T-helper 22 cell (primary cell): ENCODE data around the gene NPC1L1.
A peak's percentile ranks its signal among the peaks of the same experiment; 100 is the strongest.
"Not testable (repeated sequence)": the region's sequence is repeated elsewhere in the genome, so short reads cannot be mapped to it uniquely, and the experiment has no call there.

Experiments used
- DNase-seq: peaks from one replicate; pipeline ENCODE4 v3.0.0-alpha.2; 2020; ENCODE audit warnings: low read depth

The NPC1L1 gene

GRCh38 chr7:44506592-44507288 is 34.4 kb downstream of the NPC1L1 start:
- not testable (repeated sequence) for DNase-seq

DNA sequence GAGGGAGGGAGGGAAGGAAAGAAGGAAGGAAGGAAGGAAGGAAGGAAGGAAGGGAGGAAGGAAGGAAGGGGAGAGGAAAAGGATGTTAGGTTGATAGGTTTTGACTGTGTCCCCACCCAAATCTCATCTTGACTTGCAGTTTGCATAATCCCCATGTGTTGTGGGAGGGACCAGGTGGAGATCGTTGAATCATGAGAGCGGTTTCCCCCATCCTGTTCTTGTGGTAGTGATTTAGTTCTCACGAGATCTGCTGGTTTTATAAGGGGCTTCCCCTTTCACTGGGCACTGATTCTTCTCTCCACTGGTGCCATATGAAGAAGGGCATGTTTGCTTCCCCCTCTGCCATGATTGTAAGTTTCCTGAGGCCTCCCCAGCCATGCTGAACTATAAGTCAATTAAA is 35.5 kb downstream of the NPC1L1 start:
- no peak for DNase-seq

GRCh38 chr7:44498230-44498954 is 42.7 kb downstream of the NPC1L1 start:
- no peak for DNase-seq

DNA sequence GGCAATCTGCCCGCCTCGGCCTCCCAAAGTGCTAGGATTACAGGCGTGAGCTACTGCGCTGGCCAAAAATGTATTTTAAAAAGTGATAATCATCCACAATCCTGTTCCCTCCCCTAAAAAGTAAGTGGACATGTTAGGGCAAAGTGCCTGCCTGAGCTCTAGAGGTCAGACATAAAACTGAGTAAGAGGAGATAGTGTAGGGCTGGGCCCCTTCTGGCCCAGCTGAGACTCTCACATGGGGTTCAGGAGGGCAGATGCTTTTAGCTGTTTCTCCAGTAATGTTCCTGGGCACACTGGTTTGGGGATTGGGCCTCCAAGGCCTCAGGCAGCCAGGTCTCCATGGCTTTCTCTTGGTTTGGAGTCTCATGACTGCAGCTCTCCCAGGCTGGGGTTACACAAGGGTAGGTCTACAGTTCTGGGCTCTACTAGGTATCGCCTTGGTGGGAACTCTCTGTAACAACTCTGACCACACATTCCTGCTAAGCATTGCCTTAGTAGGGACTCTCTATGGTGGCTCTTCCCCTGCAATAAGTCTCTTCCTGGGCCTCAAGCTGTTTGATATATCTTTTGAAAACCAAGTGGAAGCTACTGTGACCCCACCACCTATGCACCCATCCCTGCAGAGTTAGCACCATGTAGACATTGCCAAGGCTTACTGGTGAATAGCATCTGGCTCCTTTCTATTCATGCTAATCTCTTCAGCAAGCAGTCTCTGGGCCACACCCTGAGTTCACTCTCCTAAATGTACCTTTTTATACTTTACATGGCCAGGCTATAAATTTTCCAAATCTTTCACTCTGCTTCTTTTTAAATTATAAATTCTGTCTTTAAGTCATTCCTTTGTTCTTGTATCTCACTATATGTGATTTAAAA is 43.7 kb downstream of the NPC1L1 start:
- no peak for DNase-seq

DNA sequence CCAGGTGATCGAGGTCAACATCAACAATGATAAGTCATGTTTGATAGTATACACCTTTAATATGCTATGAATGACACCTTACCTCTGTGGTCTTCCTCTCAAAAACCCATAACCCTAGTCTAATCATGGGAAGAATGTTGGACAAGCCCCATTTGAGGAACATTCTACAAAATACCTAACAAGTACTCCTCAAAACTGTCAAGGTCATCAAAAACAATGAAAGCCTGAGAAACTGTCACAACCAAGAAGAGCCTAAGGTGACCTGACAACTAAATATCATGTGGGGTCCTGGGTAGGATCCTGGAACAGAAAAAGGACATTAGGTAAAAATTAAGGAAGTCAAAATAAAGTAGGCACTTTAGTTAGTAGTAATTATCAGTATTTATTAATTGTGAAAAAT is 44.7 kb downstream of the NPC1L1 start:
- no peak for DNase-seq

- DNase-seq: no peak
These were observed 46.2 kb downstream of the NPC1L1 start for GRCh38 chr7:44494960-44495359.

GRCh38 chr7:44491229-44491628 is 49.9 kb downstream of the NPC1L1 start:
- no peak for DNase-seq

DNA sequence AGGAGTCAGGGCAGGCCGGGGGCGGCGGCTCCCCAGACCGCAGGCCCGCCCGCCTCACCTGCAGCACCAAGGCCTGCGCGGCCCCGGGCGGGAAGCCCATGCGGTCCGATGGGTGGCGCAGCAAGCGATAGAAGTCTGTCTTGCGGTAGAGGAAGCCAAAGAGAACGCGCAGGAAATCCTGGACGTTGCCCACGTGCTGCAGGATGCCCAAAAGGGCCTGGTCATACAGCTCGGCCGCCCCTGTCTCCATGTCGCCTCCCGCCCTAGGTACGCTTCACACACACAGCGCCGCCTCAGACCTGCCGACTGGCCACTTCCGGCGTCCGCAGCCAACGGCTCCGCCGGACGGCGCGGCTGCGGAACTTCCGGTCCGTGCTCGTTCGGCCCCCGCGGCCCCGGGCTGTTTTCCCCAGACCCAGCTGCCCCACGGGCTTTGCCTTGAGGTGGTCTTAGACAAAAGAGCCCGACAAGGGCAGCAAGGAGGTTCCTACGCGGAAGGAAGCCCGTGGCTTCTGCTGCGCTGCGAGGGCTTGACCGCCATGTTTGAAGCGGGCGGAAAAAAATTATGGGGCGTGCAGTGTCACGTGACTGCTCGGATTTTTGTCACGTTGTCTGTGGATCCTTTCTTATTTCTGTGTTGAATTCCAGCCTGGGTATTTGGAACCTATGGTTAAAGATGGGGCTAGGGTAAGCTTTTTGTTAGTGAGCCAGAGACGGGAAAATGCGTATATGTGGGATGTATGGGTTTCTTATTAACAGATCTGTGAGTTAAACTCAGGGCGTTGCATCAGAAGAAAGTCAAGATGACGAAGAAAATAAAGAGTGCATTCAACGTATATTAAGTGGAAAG is 50.6 kb downstream of the NPC1L1 start, which contains the start of gene NUDCD3:
NUDCD3 (minus strand) TSS at position 308 of the 850 bp plus-strand sequence; CDS start at position 250, 58 bp downstream.
- DNase-seq: peak; percentile 68

DNA sequence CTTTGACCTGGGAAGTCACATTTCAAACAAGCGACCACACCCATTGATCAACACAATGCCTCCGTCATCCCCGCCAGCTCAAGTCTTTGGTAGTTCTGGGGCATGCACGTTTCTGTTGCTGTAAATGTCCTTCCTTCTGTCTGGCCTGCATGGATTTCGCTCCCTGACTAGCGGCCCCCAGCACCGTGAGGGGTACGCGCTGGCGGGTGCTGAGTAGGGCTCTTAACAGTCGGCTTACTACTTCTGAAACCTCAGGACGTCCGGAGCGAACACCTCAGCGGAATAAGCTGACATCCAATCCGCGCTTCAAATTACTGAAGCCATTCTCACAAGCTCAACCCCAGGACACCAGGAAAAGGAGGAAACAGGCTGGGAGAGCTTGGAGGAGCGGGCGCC is 51.2 kb downstream of the NPC1L1 start:
- DNase-seq: peak; percentile 21

DNA sequence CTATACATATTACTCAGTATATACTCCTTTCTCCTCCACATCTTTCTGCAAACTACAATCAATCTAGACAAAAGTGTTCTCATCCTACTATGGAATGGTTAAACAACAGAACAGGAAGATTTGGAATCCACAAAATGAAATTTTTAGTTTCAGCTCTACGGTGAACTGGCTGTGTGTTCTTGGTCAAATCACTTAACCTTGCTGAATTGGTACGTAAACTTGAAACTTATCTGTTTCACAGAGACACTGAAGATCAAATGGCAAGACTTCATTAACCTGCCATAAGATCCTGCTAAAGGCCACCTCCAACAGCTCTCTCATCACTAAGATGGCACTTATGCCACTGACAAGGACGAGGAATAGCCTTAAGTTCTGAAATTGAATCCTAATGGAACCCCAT is 52.2 kb downstream of the NPC1L1 start:
- DNase-seq: no peak

GRCh38 chr7:44486693-44487092 is 54.4 kb downstream of the NPC1L1 start:
- no peak for DNase-seq

DNA sequence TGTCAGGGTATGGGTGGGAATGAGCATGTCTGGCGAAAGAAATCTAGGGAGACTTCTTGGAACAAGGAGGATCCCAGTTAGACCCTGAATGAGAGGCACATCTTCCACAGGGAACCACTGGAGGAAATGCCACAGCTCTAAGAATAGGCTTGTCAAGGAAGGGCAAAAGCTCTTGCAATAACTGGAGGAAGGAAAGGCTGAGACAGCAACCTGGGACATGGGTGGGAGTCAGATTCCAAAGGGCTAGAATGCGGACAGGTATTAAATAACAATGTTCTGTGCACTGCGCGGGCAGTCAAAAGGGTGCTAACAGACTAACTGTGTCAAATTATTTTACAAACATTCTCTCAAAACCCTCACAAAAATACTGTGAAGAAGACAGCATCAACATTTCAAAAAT is 55.1 kb downstream of the NPC1L1 start:
- no peak for DNase-seq

DNA sequence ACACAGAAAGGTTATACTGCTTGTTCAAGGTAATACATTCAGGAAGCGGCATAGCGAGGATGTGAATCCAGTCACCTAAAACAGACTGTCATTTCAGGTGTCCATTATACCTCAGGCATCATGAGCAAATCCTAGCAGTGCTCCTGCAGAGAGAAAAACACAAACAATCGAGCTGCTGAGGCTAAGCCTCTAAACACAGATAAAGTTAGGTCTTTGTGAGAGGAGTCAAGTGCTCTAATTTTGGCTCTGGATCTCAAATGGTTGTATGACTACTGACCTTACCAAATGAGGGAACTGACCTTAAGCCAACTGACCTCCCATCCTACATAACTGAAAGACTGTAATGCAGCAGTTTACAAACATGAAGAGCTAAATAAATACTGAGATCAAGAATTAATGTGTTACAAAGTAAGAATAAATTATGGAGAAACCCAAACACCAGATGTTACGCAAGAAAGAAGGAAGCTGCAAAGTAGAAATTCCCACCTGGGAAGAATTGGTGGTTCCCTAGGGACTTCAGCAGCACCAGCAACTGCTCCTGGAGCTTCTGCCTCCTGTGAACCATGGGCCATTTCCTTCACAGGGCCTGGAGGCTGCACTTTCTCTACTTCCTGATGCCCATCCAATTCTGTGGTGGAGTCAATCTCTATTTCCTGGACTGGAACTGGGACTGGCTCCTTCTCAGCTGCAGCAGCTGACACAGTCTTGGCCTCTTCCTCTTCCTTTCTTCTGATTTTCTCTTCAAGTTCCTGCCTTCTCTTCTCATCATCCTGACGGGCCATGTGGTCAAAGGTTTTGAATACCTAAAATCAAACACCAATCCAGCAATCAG is 56.4 kb downstream of the NPC1L1 start:
- no peak for DNase-seq

- no peak for DNase-seq
These were observed 58.3 kb downstream of the NPC1L1 start for GRCh38 chr7:44482502-44483485.

GRCh38 chr7:44477938-44478337 is 63.2 kb downstream of the NPC1L1 start:
- DNase-seq: no peak

DNA sequence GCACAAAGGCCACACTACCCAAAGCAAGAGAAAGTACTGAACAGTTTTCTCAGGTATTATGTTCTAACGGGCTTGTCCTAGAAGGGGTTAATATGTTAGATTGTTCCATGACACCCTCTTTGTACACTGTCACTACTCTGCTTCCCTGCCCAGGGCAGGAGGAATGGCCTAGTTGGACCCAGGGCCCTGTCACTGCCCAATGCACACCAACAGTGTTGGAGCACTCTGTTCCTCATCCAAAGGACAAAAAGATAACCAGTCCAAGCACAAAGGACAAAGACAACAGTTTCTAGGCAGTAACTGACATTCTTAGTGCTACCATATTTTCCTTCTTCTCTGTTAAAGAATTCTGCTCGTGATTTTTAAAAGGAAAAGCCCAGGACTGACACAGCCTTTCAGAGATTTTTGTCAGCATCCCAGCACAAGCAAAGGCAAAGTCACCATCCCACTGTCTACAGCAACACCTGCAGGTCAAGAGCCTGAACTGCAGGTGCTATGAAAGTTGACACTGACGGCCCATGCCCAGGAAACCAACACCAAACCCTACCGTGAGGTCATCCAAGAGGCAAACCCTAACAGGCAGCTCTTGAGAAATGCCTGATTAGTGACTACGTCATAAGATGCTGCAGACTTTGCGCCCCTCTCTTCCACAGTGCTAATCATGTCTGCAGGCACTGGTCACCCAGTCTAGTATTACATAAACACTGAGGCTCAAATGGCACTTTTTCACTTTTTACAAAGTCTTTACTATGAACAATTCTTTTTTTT is 63.9 kb downstream of the NPC1L1 start:
- DNase-seq: peak; percentile 28

DNA sequence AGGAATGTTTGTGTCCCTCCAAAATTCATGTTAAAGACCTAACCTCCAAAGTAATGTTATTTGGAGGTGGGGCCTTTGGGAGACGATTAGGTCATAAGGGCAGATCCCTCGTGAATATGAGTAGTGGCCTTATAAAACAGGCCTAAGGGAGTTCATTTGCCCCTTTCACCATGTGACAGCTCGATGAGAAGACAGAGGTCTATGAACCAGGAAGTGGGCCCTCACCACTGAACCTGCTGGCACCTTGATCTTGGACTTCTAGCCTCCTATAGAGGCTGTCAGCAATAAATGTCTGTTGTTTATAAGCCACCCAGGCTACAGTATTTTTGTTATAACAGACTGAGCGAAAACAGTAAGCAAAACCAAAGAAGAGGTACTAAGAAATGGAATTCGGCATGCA is 64.8 kb downstream of the NPC1L1 start:
- DNase-seq: no peak

DNA sequence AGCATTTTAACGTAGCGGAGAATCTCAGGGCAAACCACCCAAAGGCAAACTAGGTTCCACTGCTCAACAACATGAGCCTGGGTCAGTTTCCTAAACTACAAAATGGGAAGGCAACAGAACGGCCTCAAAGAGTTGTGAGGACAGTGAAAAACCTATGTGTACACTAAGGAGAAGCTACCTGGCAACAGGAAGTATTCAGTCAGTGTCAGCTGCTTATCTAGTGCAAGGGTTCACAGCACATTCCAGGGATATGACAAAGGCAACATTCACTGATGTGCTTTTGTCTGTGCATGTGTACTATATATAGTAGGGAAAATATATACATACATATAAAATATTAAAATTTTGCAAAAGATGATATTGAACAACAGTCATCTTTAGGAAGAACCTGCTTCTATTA is 67.8 kb downstream of the NPC1L1 start:
- no peak for DNase-seq

DNA sequence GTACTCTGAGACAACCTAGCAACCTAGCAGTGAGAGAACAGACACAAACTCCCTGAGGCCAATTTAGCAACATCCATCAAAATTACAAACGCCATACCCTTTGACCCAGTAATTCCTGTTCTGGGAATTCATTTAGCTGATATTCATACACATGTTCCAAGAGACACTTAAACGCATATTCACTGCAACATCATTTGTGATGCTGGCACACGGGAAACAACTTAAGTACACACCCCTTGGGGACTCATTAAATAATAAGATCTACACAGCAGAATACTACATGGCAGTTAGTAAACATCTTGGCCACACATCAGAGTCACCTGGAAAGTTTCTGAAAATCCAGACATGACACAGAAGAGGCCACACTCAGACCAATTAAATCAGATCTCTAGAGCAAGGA is 68.3 kb downstream of the NPC1L1 start:
- no peak for DNase-seq
